ENCODE results near the gene CHST9. TPM values are rescaled to one million over a fixed set of nuclear protein-coding genes. Genes with fewer than 3 reads are reported as not detected.
A peak's percentile ranks its signal among the peaks of the same experiment; 100 is the strongest.

The CHST9 gene
- total and polyA plus RNA-seq, 9 of the 15 experiments (the other 6 are each of a cell fraction or from before 2014, with no cell fraction given): not detected

DNA sequence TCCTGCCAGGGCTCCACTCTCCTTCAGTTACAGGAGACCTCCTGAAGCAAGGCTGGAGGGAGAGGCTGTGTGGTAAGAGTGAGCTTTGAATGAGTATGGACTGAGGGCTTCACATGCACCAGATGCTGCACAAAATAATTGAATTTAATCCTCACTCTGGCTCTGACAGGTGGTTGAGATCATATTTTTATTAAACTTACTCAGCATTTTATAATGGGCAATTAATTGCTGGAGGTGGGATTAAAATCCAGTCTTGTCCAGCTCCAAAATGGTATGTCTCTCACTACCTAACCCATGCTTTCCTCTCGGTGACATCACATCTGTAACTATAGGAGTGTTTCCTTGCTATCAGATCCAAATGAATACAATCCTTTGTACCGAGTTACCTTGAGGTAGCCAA is 253.4 kb downstream of the CHST9 start:
- Histone ChIP-seq H3K9me3 (replicated peaks; ENCODE audit: control insufficient read depth, insufficient read depth, low read depth, low read length) (no peaks in the 10 kb centered on the region; the same call in 1 of the 2 replicates), H3K27ac (ENCODE audit: extremely low read depth, low read depth, low read length) (no peak overlapping the region), H3K27me3 (ENCODE audit: control insufficient read depth in 2 of 2, insufficient read depth in 2 of 2, low read length in 2 of 2) (no peaks in the 10 kb centered on the region), H3K4me3 (no peak overlapping the region), H3K36me3 (ENCODE audit: control insufficient read depth, insufficient read depth, low read length) (no peaks in the 10 kb centered on the region), H3K4me1 (replicated peaks in 1 of 2; ENCODE audit: control insufficient read depth in 2 of 2, insufficient read depth in 2 of 2, low read length in 2 of 2) (no peaks in the 10 kb centered on the region), H3K79me2 (ENCODE audit: control insufficient read depth, insufficient read depth, low read length) (no peaks in the 10 kb centered on the region), H2AFZ (ENCODE audit: low read depth, low read length) (no peak overlapping the region), H4K20me1 (replicated peaks; ENCODE audit: control insufficient read depth, insufficient read depth, low read length) (no peaks in the 10 kb centered on the region), H3K4me2 (ENCODE audit: insufficient read depth, low read length) (no peak overlapping the region), H3K9ac (ENCODE audit: insufficient read depth in 1 of 2, low read depth in 2 of 2, low read length in 2 of 2) (no peak overlapping the region), H3K9me1 (ENCODE audit: control insufficient read depth, insufficient read depth, low read length) (no peaks in the 10 kb centered on the region)
- no peak for FAIRE-seq
- intact Hi-C loops (cut with micrococcal nuclease) (no loop called here), in situ Hi-C loops (cut with MboI) (no loop called here)
- CTCF ChIA-PET (ENCODE audit: low intra/inter-chr PET ratio): no interaction called here
- 4% methylated on average over 2 of the region's 2 CpGs for WGBS (ENCODE audit: insufficient coverage, low coverage, missing lambda C conversion rate)
- BruUV-seq (replicated peaks): no TSS peak
- no peak for ATAC-seq
- POLR2A ChIA-PET: no interaction called here
- TF ChIP-seq HNRNPUL1 (IDR thresholded peaks at IDR 0.05; ENCODE audit: low read length): no peak
- TF ChIP-seq BRD4 (IDR thresholded peaks at IDR 0.05): no peak
- no peak for TF ChIP-seq CAMTA2 (CRISPR knock-in tag; conservative IDR thresholded peaks at IDR 0.05)
- TF ChIP-seq POLR2B (IDR thresholded peaks at IDR 0.05; ENCODE audit: low read depth, partially characterized antibody): no peak
- peak; percentile 18; the same call in 1 of the 2 replicates for TF ChIP-seq ZNF316 (IDR thresholded peaks at IDR 0.05)
- no peak for TF ChIP-seq ZNF12 (CRISPR knock-in tag; IDR thresholded peaks at IDR 0.05)
- no peak for DNase-seq (ENCODE audit: extremely low read depth in 1 of 4, low spot score in 3 of 4)

DNA sequence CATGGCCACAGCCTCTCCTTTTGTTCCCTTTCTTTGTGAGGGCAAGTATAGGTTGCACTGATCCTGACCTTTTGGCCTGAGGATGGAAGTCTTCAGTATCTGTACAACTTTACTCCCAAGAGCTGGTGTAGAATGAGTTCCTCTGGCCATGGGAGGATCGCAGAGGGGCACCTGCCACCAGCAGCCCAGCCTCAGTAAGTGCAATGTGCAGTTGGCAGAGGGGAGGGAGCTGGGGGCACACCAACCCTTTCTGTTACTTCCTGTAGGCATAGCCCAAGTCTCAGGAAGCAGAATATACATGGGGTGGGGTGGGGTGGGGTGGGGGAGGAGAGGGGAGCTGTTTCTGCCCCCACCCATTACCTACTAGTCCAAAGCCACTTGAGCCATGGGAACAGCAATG is 254.5 kb downstream of the CHST9 start:
- Histone ChIP-seq H3K4me1 (replicated peaks in 1 of 2; ENCODE audit: control insufficient read depth in 2 of 2, insufficient read depth in 2 of 2, low read length in 2 of 2) (no peaks in the 10 kb centered on the region), H3K79me2 (ENCODE audit: control insufficient read depth, insufficient read depth, low read length) (no peaks in the 10 kb centered on the region), H3K27me3 (ENCODE audit: control insufficient read depth in 2 of 2, insufficient read depth in 2 of 2, low read length in 2 of 2) (no peaks in the 10 kb centered on the region), H3K9ac (ENCODE audit: insufficient read depth in 1 of 2, low read depth in 2 of 2, low read length in 2 of 2) (no peak overlapping the region), H3K4me3 (no peak overlapping the region), H3K27ac (ENCODE audit: extremely low read depth, low read depth, low read length) (no peak overlapping the region), H3K36me3 (ENCODE audit: control insufficient read depth, insufficient read depth, low read length) (no peaks in the 10 kb centered on the region), H3K4me2 (ENCODE audit: insufficient read depth, low read length) (no peak overlapping the region), H4K20me1 (replicated peaks; ENCODE audit: control insufficient read depth, insufficient read depth, low read length) (no peaks in the 10 kb centered on the region), H3K9me1 (ENCODE audit: control insufficient read depth, insufficient read depth, low read length) (no peaks in the 10 kb centered on the region), H2AFZ (ENCODE audit: low read depth, low read length) (no peak overlapping the region), H3K9me3 (replicated peaks; ENCODE audit: control insufficient read depth, insufficient read depth, low read depth, low read length) (no peaks in the 10 kb centered on the region; the same call in 1 of the 2 replicates)
- DNase-seq (ENCODE audit: extremely low read depth in 1 of 4, low spot score in 3 of 4): no peak
- in situ Hi-C loops (cut with MboI): no loop called here
- CTCF ChIA-PET (ENCODE audit: low intra/inter-chr PET ratio): no interaction called here
- intact Hi-C loops (cut with micrococcal nuclease): no loop called here
- no peak for ATAC-seq
- no TSS peak for BruUV-seq (replicated peaks)
- WGBS (ENCODE audit: insufficient coverage, low coverage, missing lambda C conversion rate): 0% methylated on average over 1 of the region's 1 CpG
- POLR2A ChIA-PET: interaction anchor here (0.6 kb wide), 1 partner anchor 13 kb away, joined by 3 read pairs; no protein-coding TSS in a partner anchor
- FAIRE-seq: no peak
- TF ChIP-seq CREBBP (IDR thresholded peaks at IDR 0.05; ENCODE audit: low read depth, low read length) (no peak), PPARD (CRISPR knock-in tag; IDR thresholded peaks at IDR 0.05) (no peak), NEUROD1 (IDR thresholded peaks at IDR 0.05; ENCODE audit: borderline replicate concordance, low read depth, low read length, partially characterized antibody) (no peak), ZNF354B (CRISPR knock-in tag; IDR thresholded peaks at IDR 0.05) (no peak), ZNF507 (tag; conservative IDR thresholded peaks at IDR 0.05) (no peak), MECOM (CRISPR knock-in tag; IDR thresholded peaks at IDR 0.05) (no peak), PCBP1 (IDR thresholded peaks at IDR 0.05; ENCODE audit: low read depth, low read length, poor library complexity, severe bottlenecking) (no peak), SAFB (IDR thresholded peaks at IDR 0.05; ENCODE audit: borderline replicate concordance, low read depth, low read length) (no peak)
- TF ChIP-seq, protein P1, sequence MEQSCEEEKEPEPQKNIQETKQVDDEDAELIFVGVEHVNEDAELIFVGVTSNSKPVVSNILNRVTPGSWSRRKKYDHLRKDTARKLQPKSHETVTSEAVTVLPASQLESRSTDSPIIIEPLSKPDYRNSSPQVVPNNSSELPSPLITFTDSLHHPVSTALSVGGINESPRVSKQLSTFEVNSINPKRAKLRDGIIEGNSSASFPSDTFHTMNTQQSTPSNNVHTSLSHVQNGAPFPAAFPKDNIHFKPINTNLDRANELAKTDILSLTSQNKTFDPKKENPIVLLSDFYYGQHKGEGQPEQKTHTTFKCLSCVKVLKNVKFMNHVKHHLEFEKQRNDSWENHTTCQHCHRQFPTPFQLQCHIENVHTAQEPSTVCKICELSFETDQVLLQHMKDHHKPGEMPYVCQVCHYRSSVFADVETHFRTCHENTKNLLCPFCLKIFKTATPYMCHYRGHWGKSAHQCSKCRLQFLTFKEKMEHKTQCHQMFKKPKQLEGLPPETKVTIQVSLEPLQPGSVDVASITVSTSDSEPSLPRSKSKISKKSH (CRISPR knock-in tag; IDR thresholded peaks at IDR 0.05): no peak
- TF ChIP-seq, protein P2, sequence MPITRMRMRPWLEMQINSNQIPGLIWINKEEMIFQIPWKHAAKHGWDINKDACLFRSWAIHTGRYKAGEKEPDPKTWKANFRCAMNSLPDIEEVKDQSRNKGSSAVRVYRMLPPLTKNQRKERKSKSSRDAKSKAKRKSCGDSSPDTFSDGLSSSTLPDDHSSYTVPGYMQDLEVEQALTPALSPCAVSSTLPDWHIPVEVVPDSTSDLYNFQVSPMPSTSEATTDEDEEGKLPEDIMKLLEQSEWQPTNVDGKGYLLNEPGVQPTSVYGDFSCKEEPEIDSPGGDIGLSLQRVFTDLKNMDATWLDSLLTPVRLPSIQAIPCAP (CRISPR knock-in tag; IDR thresholded peaks at IDR 0.05; ENCODE audit: borderline replicate concordance): no peak
- TF ChIP-seq, protein P3, sequence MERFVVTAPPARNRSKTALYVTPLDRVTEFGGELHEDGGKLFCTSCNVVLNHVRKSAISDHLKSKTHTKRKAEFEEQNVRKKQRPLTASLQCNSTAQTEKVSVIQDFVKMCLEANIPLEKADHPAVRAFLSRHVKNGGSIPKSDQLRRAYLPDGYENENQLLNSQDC (CRISPR knock-in tag; IDR thresholded peaks at IDR 0.05): no peak
